Fibroblast of mammary gland (primary cell): ENCODE results near the gene CHRNB4.

Source experiments
- DNase-seq: peaks from one replicate; pipeline ENCODE4 v3.0.0-alpha.2; 2010; ENCODE audit warnings: low read depth
- H3K4me3 ChIP-seq: 2 replicates; pipeline ENCODE4 v1.5.1; 2011; ENCODE audit warnings: low read depth, mild to moderate bottlenecking, low read length, moderate library complexity; ENCODE audit not compliant: control insufficient read depth
- TF ChIP-seq, protein P1 (sequence below): conservative IDR thresholded peaks from 2 replicates; pipeline ENCODE4 v1.5.1; 2011; ENCODE audit warnings: low read depth, low read length, inconsistent platforms; ENCODE audit not compliant: control insufficient read depth, insufficient read depth

Gene CHRNB4

DNA sequence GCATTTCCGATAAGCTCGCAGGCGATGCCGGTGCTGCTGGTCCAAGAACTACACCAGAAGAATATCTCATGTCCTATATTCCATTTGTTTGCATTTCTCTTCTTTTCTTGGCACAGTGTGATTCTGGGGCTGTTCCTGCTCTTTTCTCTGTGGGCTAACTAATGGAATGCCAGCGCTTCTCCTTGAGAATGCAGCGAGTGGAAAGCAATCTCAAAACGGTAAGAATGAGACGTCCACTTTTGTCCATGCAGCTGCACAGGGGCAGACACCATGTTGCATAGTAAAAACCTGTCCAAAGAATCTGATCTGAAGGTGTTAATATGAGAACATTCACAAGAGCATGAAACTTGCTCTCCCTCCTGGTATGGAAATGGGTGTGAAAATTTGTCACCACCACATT lies 13.7 kb downstream of the CHRNB4 start:
- no peak for DNase-seq
- H3K4me3 ChIP-seq, result no peak overlapping the region
- TF ChIP-seq, protein P1, sequence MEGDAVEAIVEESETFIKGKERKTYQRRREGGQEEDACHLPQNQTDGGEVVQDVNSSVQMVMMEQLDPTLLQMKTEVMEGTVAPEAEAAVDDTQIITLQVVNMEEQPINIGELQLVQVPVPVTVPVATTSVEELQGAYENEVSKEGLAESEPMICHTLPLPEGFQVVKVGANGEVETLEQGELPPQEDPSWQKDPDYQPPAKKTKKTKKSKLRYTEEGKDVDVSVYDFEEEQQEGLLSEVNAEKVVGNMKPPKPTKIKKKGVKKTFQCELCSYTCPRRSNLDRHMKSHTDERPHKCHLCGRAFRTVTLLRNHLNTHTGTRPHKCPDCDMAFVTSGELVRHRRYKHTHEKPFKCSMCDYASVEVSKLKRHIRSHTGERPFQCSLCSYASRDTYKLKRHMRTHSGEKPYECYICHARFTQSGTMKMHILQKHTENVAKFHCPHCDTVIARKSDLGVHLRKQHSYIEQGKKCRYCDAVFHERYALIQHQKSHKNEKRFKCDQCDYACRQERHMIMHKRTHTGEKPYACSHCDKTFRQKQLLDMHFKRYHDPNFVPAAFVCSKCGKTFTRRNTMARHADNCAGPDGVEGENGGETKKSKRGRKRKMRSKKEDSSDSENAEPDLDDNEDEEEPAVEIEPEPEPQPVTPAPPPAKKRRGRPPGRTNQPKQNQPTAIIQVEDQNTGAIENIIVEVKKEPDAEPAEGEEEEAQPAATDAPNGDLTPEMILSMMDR, result no peak

DNA sequence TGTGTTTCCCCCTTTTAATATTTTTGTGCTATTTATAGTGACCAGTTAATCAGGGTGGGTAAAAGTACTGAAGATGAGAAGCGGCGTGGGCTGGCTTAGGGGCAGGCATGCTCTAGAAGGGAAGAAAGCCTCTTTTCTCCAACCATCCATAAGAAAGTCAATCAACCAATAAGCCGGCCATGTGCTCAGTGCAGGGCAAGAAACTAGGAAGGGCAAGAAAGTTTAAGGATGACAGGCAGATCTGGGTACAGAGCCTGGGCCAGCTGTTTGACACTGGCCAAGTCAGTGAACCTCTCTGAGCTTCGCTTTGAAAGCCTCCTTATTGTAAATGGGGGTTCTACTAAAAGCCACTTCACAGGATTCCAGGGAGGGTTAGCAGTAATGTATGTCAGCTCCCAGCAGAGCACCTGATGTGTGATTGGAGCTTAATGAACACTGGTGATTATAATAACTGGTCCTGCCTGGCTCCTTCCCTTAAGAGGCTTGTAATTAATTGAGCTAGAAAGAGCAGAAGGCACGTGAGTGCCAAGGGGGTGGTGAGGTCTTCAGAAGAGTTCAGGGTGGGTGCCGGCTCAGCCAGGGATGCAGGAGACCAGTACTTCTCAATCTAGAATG lies 14.5 kb downstream of the CHRNB4 start:
- TF ChIP-seq, protein P1, result no peak
- DNase-seq, result no peak
- no peak overlapping the region for H3K4me3 ChIP-seq

DNA sequence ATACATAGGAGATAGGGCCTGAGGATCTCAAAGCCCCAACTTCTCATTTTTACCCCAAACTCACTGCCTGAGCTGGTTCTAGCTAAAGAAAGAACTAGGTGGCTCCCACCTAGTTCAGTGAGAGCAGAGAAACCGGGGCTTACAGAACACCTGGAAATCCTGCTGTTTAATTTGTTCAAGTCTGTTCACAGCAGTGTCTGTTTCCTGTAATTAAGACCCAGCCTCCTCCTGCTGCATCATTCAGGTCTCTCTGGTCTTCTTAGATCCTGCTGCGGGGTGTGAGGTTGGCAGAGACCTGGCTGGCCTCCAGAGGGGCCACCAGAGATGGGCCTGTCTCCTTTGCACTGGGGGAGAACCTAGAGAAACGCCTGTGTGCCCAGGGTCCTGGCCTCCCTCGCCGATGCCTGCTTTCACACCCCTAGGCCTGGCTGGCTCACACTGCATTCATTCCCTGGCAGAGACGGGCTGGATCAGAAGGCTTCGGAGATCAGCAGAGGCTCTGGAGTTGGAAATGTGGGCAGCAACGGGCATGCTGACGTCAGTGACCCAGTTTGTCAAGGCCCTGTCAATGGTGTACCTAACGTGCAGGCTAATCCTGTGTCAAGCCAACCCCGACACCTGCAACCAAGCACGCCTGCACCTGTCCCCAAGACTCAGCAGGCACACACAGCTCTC lies 15.3 kb downstream of the CHRNB4 start:
- no peak for DNase-seq
- TF ChIP-seq, protein P1, result no peak
- H3K4me3 ChIP-seq, result no peak overlapping the region

DNA sequence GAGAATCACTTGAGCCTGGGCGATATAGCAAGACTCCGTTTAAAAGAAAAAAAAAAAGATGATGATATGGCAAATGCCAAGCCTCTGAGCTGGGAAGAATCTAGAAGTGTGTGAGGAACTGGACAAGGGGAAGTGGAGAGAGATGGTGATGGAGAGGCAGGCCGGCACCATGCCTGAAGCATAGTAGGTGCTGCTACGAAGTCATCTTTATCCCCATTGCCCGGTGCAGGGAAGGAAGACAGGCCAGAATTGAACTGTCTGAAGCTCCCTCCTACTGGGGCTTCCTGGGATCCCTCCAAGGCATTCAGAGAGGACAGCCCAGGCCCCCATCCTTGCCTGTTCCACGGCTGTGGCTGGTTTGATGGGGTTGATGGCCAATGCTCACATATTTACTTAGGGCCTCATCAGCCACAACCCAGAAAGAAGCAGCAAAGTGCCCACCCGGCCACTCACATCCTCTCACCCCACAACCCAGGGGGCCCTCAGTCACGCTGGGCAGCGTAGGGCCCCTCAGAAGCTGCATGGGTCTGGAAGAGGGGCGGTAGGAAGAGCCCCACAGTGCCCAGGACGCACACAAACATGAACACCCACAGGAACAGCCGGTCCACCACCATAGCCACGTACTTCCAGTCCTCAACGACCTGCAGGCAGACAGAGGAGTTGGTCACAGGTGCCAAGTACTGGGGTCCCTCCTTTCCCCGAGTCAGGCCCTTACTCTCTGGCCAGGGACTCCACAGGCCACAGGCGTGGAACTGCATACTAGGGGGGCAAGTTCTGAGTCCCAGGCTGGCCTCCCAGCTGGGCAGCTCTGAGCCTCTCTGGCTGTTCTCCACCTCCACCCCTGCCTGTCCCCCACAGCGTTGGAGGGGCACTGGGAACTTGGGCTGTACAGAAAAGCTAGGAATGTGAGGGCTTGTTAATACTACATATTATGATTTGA lies 16.1 kb downstream of the CHRNB4 start:
- no peak overlapping the region for H3K4me3 ChIP-seq
- no peak for DNase-seq
- TF ChIP-seq, protein P1, result no peak

DNA sequence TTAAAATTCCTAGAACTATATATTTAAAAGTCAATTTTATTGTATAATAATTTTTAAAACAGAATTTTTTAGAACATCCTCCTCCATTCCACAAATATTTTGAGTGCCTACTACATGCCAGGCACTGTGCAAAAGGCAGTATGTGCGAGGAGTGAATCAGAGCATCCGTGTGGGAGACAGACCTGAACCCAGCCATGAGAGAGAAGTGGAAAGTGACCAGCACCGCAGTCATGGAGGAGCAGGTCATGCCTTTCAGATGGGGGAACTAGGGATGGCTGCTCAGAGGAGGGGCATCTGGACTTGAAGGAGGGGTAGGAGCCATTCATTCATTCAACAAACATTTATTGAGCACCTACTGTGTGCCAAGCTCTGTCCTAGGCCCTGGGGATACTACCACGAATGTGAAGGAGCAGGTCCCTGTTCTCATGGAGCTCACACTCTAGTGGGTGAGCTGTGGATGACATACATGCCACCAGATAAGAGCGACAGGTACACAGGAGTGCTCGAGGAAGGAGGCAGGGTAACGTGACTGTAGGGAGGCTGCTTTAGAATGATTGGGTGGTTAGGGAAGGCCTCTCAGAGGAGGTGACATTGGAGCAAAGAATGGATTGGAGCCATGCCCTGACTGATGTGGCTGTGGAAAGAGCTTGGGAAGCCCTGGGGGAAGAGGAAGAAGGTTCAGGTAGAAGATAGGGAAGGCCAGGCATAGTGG lies 17.1 kb downstream of the CHRNB4 start:
- H3K4me3 ChIP-seq, result no peak overlapping the region
- TF ChIP-seq, protein P1, result no peak

DNA sequence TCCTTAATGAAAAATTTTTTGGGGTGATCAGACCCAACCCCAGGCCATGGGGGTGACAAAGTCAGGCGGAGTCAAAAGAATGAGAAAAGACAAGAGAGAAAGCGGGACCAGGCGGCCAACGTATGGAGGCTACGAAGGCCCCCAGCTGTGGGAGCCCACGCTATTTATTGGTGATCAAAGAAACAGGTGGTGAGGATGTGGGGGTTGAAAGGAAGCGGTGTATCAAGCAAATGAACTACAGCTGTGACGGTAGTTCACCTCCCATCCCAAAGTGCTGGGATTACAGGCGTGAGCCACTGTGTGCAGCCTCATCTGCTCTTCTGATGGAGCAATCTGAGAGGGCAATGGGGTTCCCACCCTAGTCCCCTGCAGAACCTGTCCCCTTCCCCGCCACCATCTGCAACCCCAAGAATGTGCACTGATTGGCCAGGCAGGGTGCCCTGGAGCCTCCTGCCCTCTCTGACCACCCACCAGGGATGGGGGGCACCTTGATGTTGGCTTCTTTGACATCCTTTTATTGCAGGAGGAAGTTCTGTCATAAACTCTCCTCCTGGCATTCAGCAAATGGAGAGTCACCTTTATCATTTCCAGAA lies 19.1 kb downstream of the CHRNB4 start:
- H3K4me3 ChIP-seq, result no peak overlapping the region
- no peak for DNase-seq
- TF ChIP-seq, protein P1, result no peak

More for the DNA sequence above, 17.1 kb downstream of the CHRNB4 start:
- DNase-seq, result no peak
